CD14-positive monocyte (primary cell): ENCODE results near the gene RFX2. TPM values are rescaled to one million over a fixed set of nuclear protein-coding genes. Genes with fewer than 3 reads are reported as not detected.

Source experiments
- DNase-seq, 3 donors: peaks; one replicate each; pipeline ENCODE4 v3.0.0-alpha.2; 2011 to 2022
- H2AFZ ChIP-seq: 2 replicates; pipeline ENCODE4 v1.6.0; 2012; ENCODE audit warnings: mild to moderate bottlenecking, low read depth, low read length, inconsistent platforms; ENCODE audit not compliant: insufficient read depth, poor library complexity, severe bottlenecking
- H3K27ac ChIP-seq, 2 donors: 1 replicate in 1 of 2; 2 replicates in 1 of 2; pipeline ENCODE4 v1.5.1; 2012 to 2013; ENCODE audit warnings: low read length in 2 of 2, control low read depth in 1 of 2, inconsistent platforms in 1 of 2, low read depth in 1 of 2, mild to moderate bottlenecking in 1 of 2
- H3K27me3 ChIP-seq, 2 donors: one replicate each; pipeline versions ENCODE4 v1.6.0 to v1.6.1; 2011 to 2013; ENCODE audit warnings: low read length in 2 of 2; ENCODE audit not compliant: control insufficient read depth in 2 of 2, insufficient read depth in 2 of 2
- H3K36me3 ChIP-seq, 2 donors: replicated peaks in 1 of 2; 1 replicate in 1 of 2; 2 replicates in 1 of 2; pipeline versions ENCODE4 v1.5.1 to v1.6.1; 2012 to 2013; ENCODE audit warnings: low read length in 2 of 2, control low read depth in 1 of 2, inconsistent platforms in 1 of 2, mild to moderate bottlenecking in 1 of 2; ENCODE audit not compliant: insufficient read depth in 2 of 2, control insufficient read depth in 1 of 2
- H3K4me1 ChIP-seq, 2 donors: 1 replicate in 1 of 2; 2 replicates in 1 of 2; pipeline versions ENCODE4 v1.5.1 to v1.6.1; 2012 to 2013; ENCODE audit warnings: low read length in 2 of 2, control low read depth in 1 of 2, inconsistent platforms in 1 of 2, mild to moderate bottlenecking in 1 of 2, moderate library complexity in 1 of 2; ENCODE audit not compliant: insufficient read depth in 2 of 2, control insufficient read depth in 1 of 2
- H3K4me2 ChIP-seq: replicated peaks from 2 replicates; pipeline ENCODE3; 2012; ENCODE audit warnings: low read length, moderate library complexity, mild to moderate bottlenecking; ENCODE audit not compliant: poor library complexity, severe bottlenecking; ENCODE audit errors: extremely low read depth
- H3K4me3 ChIP-seq, 3 experiments: fragments of 200-600 bp in 1 of 3; sonication (generic) in 1 of 3; replicated peaks in 1 of 3; 1 replicate in 2 of 3; 2 replicates in 1 of 3; pipeline ENCODE4 v1.5.1; 2011 to 2013; ENCODE audit warnings: low read length in 3 of 3, mild to moderate bottlenecking in 3 of 3, control low read depth in 2 of 3, low read depth in 2 of 3, inconsistent platforms in 1 of 3, moderate library complexity in 1 of 3
- H3K79me2 ChIP-seq: 2 replicates; pipeline ENCODE4 v1.6.0; 2012; ENCODE audit warnings: mild to moderate bottlenecking, control low read depth, inconsistent platforms, low read length, moderate library complexity; ENCODE audit not compliant: insufficient read depth
- H3K9ac ChIP-seq: 2 replicates; pipeline ENCODE4 v1.6.0; 2017; ENCODE audit warnings: low read length, mild to moderate bottlenecking; ENCODE audit not compliant: insufficient read depth, poor library complexity, severe bottlenecking
- H3K9me3 ChIP-seq, 2 donors: replicated peaks in 1 of 2; 1 replicate in 1 of 2; 2 replicates in 1 of 2; pipeline versions ENCODE4 v1.5.1 to v1.6.1; 2012 to 2013; ENCODE audit warnings: low read length in 2 of 2, control low read depth in 1 of 2; ENCODE audit not compliant: control insufficient read depth in 1 of 2, insufficient read depth in 1 of 2
- H4K20me1 ChIP-seq: 2 replicates; pipeline ENCODE4 v1.6.0; 2012; ENCODE audit warnings: mild to moderate bottlenecking, low read length, control low read depth, moderate library complexity; ENCODE audit not compliant: insufficient read depth
- H3K27ac Mint-ChIP-seq, 7 donors: one replicate each; pipeline ENCODE4 v1.8.0; 2020; ENCODE audit warnings: mild to moderate bottlenecking in 7 of 7, mixed read lengths in 7 of 7, moderate library complexity in 6 of 7, inconsistent platforms in 2 of 7
- H3K27me3 Mint-ChIP-seq, 3 donors: one replicate each; pipeline ENCODE4 v1.8.0; 2021 to 2022; ENCODE audit warnings: low read depth in 3 of 3, mild to moderate bottlenecking in 3 of 3, mixed read lengths in 3 of 3, moderate library complexity in 3 of 3, inconsistent platforms in 1 of 3
- H3K36me3 Mint-ChIP-seq, 2 donors: one replicate each; pipeline ENCODE4 v1.8.0; 2020; ENCODE audit warnings: mixed read lengths in 2 of 2, inconsistent platforms in 1 of 2, mild to moderate bottlenecking in 1 of 2
- H3K4me1 Mint-ChIP-seq: one replicate; pipeline ENCODE4 v1.8.0; 2020; ENCODE audit warnings: mild to moderate bottlenecking, mixed read lengths
- H3K4me3 Mint-ChIP-seq, 2 donors: one replicate each; pipeline ENCODE4 v1.8.0; 2020; ENCODE audit warnings: mild to moderate bottlenecking in 2 of 2, mixed read lengths in 2 of 2, moderate library complexity in 1 of 2
- H3K9me3 Mint-ChIP-seq, 7 donors: one replicate each; pipeline ENCODE4 v1.8.0; 2020 to 2022; ENCODE audit warnings: mixed read lengths in 7 of 7, mild to moderate bottlenecking in 6 of 7, moderate library complexity in 6 of 7, inconsistent platforms in 2 of 7
- CTCF ChIP-seq: fragments of 200-600 bp; IDR thresholded peaks from one replicate; pipeline ENCODE4 v1.8.0; 2022; ENCODE audit warnings: antibody characterized with exemption, mild to moderate bottlenecking
- WGBS: methylation state at CpG from one replicate; pipeline ENCODE4 v1.1.5; 2013; ENCODE audit warnings: missing lambda C conversion rate; ENCODE audit not compliant: insufficient coverage; 5-methylcytosine and 5-hydroxymethylcytosine counted together
- intact Hi-C, 2 donors: fragments of 100-400 bp; cut with micrococcal nuclease; formaldehyde crosslinking; loops; one replicate each; pipeline versions ENCODE4 v1.15.0 to v1.15.1; 2023
- polyA plus RNA-seq, 3 donors: library from polyadenylated mRNA; depleted of rRNA in 1 of 3; unstranded in 2 of 3; stranded (reverse) in 1 of 3; fragments of 300-500 nt in 2 of 3; fragments of >200 nt in 1 of 3; fragmentation: Illumina TruSeq in 2 of 3; gene quantifications; 1 replicate in 2 of 3; 2 replicates in 1 of 3; pipeline ENCODE4 v1.2.3, GENCODE V29; 2012 to 2021

RFX2 gene
- polyA plus RNA-seq, 3 donors, result 5.7 to 12.9 (median 8.7) TPM

DNA sequence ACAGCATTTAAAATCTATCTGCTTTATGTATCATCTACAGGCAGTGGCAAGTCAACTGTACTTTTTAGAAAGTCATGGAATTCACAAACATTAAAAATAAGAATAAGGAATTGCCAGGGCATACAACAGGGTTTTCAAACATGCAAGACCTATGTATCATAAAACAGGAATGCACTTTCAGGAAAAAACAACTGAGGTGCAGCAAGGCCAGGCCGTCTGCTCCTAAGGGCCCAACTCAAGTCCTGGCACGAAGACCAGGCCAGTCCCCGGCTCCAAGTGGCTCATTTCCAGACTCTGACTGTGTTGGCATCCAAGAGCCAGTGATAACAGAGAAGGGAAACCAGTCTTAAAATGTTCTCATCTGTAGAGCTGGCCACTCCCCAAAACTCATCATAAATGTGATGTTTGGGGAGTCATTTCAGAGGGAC lies 7.1 kb downstream of the RFX2 start:
- H3K36me3 Mint-ChIP-seq, result peaks cover 22 to 23% of the 10 kb centered on the region in 2 donors
- H3K27ac ChIP-seq, result no peak overlapping the region
- 65% methylated on average over 3 of the region's 3 CpGs for WGBS
- H3K27me3 ChIP-seq, result peaks cover 0 to 2% of the 10 kb centered on the region in 2 donors
- no peak overlapping the region for H3K4me3 Mint-ChIP-seq
- peaks cover 4% of the 10 kb centered on the region for H4K20me1 ChIP-seq
- H3K4me2 ChIP-seq, result no peak overlapping the region
- intact Hi-C loops, result no loop called here
- H3K36me3 ChIP-seq, result no peaks in the 10 kb centered on the region
- peaks cover under 1 to 5% (median 1%) of the 10 kb centered on the region in 3 donors for H3K27me3 Mint-ChIP-seq
- DNase-seq, result no peak
- H3K27ac Mint-ChIP-seq, result peak overlapping the region in 1 of 7 donors; percentile 30
- no peaks in the 10 kb centered on the region for H3K9me3 ChIP-seq
- peaks cover 37 to 52% of the 10 kb centered on the region in 2 donors for H3K4me1 ChIP-seq
- TF ChIP-seq CTCF, result no peak
- H3K9me3 Mint-ChIP-seq, result peaks cover 0 to 3% (median 0%) of the 10 kb centered on the region in 7 donors
- H2AFZ ChIP-seq, result no peak overlapping the region
- H3K9ac ChIP-seq, result no peak overlapping the region
- no peak overlapping the region for H3K4me3 ChIP-seq
- H3K4me1 Mint-ChIP-seq, result peaks cover 49% of the 10 kb centered on the region
- H3K79me2 ChIP-seq, result peaks cover 35% of the 10 kb centered on the region

- TF ChIP-seq CTCF, result no peak
- H3K9me3 ChIP-seq, result no peaks in the 10 kb centered on the region
- no peak overlapping the region for H2AFZ ChIP-seq
- H3K4me3 ChIP-seq, result no peak overlapping the region
- WGBS, result no CpG with 5 or more reads among the region's 3 CpGs
- H3K27ac ChIP-seq, result no peak overlapping the region
- H4K20me1 ChIP-seq, result no peaks in the 10 kb centered on the region
- Mint-ChIP-seq H3K27me3 (peaks cover 0 to 3% (median 1%) of the 10 kb centered on the region in 3 donors), H3K4me1 (peaks cover 44% of the 10 kb centered on the region), H3K36me3 (peaks cover 24% of the 10 kb centered on the region in 2 donors), H3K4me3 (no peak overlapping the region), H3K27ac (peak overlapping the region in 2 of 7 donors; percentile 2 to 5), H3K9me3 (peaks cover 0 to 3% (median 0%) of the 10 kb centered on the region in 7 donors)
- no peak overlapping the region for H3K4me2 ChIP-seq
- no peaks in the 10 kb centered on the region for H3K27me3 ChIP-seq
- no peak overlapping the region for H3K9ac ChIP-seq
- no peaks in the 10 kb centered on the region for H3K36me3 ChIP-seq
- intact Hi-C loops, result no loop called here
- peaks cover 39% of the 10 kb centered on the region for H3K79me2 ChIP-seq
- no peak for DNase-seq
- peaks cover 37 to 48% of the 10 kb centered on the region in 2 donors for H3K4me1 ChIP-seq
Measured at GRCh38 chr19:6101991-6102390, 8.3 kb downstream of the RFX2 start.
